ENCODE results near the gene SH3RF3. TPM values are rescaled to one million over a fixed set of nuclear protein-coding genes. Genes with fewer than 3 reads are reported as not detected.
A peak's percentile ranks its signal among the peaks of the same experiment; 100 is the strongest.

Gene SH3RF3
- total and polyA plus RNA-seq, 2 of the 13 experiments (the other 11 are each of a cell fraction or from before 2014, with no cell fraction given): 0.04 TPM; not detected in 1

- no peaks in the 10 kb centered on the region for H4K20me1 ChIP-seq (ENCODE audit: insufficient read depth, low read length)
- peaks cover 2 to 18% of the 10 kb centered on the region in 2 experiments; a peak in 3 of 5 replicates for H3K27me3 ChIP-seq (ENCODE audit: control insufficient read depth in 1 of 2, insufficient read depth in 2 of 2, low read length in 2 of 2)
- no peak for DNase-seq (ENCODE audit: low spot score)
- BruUV-seq (replicated peaks): no TSS peak
- no peaks in the 10 kb centered on the region for H3K36me3 ChIP-seq (replicated peaks in 1 of 2; ENCODE audit: control insufficient read depth in 1 of 2, insufficient read depth in 2 of 2, low read length in 2 of 2)
- no peak overlapping the region for H3K9ac ChIP-seq (ENCODE audit: insufficient read depth, low read depth, low read length)
- WGBS (ENCODE audit: low lambda C conversion rate): 58% methylated on average over 16 of the region's 22 CpGs
- peak; percentile 61 for ATAC-seq
- in situ Hi-C loops (cut with HindIII; ENCODE audit: extremely low pct_ligation_motif_present, low pct_unique_long_range_greater_than_20kb) (no loop called here), intact Hi-C loops (cut with micrococcal nuclease; ENCODE audit: unreplicated experiment) (no loop called here)
- CTCF ChIA-PET (ENCODE audit: low intra/inter-chr PET ratio, low total read pairs): no interaction called here
- no peak overlapping the region for H2AFZ ChIP-seq (ENCODE audit: low read length)
- no peak overlapping the region for H3K4me2 ChIP-seq (ENCODE audit: low read depth, low read length)
- no peak overlapping the region for H3K27ac ChIP-seq (ENCODE audit: extremely low read length, insufficient read depth, low read length)
- no peak for TF ChIP-seq MXD1 (CRISPR knock-in tag; IDR thresholded peaks at IDR 0.05)
- no peak for TF ChIP-seq RFXANK (CRISPR knock-in tag; IDR thresholded peaks at IDR 0.05)
- no peak for TF ChIP-seq NR3C1 (CRISPR knock-in tag; IDR thresholded peaks at IDR 0.05)
- no peak for TF ChIP-seq HNRNPK (IDR thresholded peaks at IDR 0.05; ENCODE audit: low read depth, low read length, poor library complexity, severe bottlenecking)
- TF ChIP-seq ZBTB7B (CRISPR knock-in tag; IDR thresholded peaks at IDR 0.05): no peak
- TF ChIP-seq CTCF (CRISPR knock-in tag; IDR thresholded peaks at IDR 0.05): peak; percentile 27
- no peak for TF ChIP-seq ZFP36L2 (CRISPR knock-in tag; IDR thresholded peaks at IDR 0.05)
- no peak for TF ChIP-seq FOSL2 (CRISPR knock-in tag; IDR thresholded peaks at IDR 0.05)
- no peak for TF ChIP-seq ZNF687 (CRISPR knock-in tag; IDR thresholded peaks at IDR 0.05)
- no peak for TF ChIP-seq ATF7-NPFF (CRISPR knock-in tag; IDR thresholded peaks at IDR 0.05; ENCODE audit: low read depth)
- TF ChIP-seq ZSCAN12 (CRISPR knock-in tag; IDR thresholded peaks at IDR 0.05): no peak
- TF ChIP-seq PBX3 (CRISPR knock-in tag; IDR thresholded peaks at IDR 0.05; ENCODE audit: borderline replicate concordance): no peak
- TF ChIP-seq STAG1 (CRISPR knock-in tag; IDR thresholded peaks at IDR 0.05): peak; percentile 10; the same call in 1 of the 2 replicates
- TF ChIP-seq PCBP2 (optimal IDR thresholded peaks at IDR 0.05; ENCODE audit: low read depth, low read length, poor library complexity, severe bottlenecking): no peak
- no peak overlapping the region for H3K4me3 ChIP-seq (replicated peaks in 1 of 3; ENCODE audit: insufficient read depth in 1 of 3, low read depth in 2 of 3, low read length in 3 of 3)
- POLR2A ChIA-PET: no interaction called here
- FAIRE-seq: no peak
- no peaks in the 10 kb centered on the region for H3K79me2 ChIP-seq (ENCODE audit: insufficient read depth, low read length)
- no peaks in the 10 kb centered on the region for H3K4me1 ChIP-seq (ENCODE audit: insufficient read depth, low read length)
- no peaks in the 10 kb centered on the region for H3K9me3 ChIP-seq (ENCODE audit: low read length)
Observed at GRCh38 chr2:109410039-109410815, 281.2 kb downstream of the SH3RF3 start.
